ENCODE measurements around the gene ZNF3. TPM values are rescaled to one million over a fixed set of nuclear protein-coding genes. Genes with fewer than 3 reads are reported as not detected.

ZNF3 gene
- total RNA-seq, 1 donor, result 37.4 TPM

GRCh38 chr7:100085515-100085914 lies 4.0 kb upstream of the ZNF3 start:
- H3K27me3 ChIP-seq (ENCODE audit: insufficient read depth, low read length), result no peaks in the 10 kb centered on the region
- H3K9me3 ChIP-seq (ENCODE audit: low read depth, low read length), result no peaks in the 10 kb centered on the region
- H3K4me1 ChIP-seq (ENCODE audit: insufficient read depth, low read length), result peaks cover 46% of the 10 kb centered on the region
- no peak overlapping the region for H3K4me3 ChIP-seq (ENCODE audit: low read length)

GRCh38 chr7:100082978-100083377 lies 1.5 kb upstream of the ZNF3 start:
- H3K4me3 ChIP-seq (ENCODE audit: low read length), result no peak overlapping the region
- no peaks in the 10 kb centered on the region for H3K9me3 ChIP-seq (ENCODE audit: low read depth, low read length)
- no peaks in the 10 kb centered on the region for H3K27me3 ChIP-seq (ENCODE audit: insufficient read depth, low read length)
- H3K4me1 ChIP-seq (ENCODE audit: insufficient read depth, low read length), result peaks cover 36% of the 10 kb centered on the region

- Histone ChIP-seq H3K4me3 (ENCODE audit: low read length) (peak overlapping the region; percentile 95), H3K4me1 (ENCODE audit: insufficient read depth, low read length) (peaks cover 34% of the 10 kb centered on the region), H3K9me3 (ENCODE audit: low read depth, low read length) (no peaks in the 10 kb centered on the region), H3K27me3 (ENCODE audit: insufficient read depth, low read length) (no peaks in the 10 kb centered on the region)
These were observed 502 bp downstream of the ZNF3 start for GRCh38 chr7:100080907-100081534.

GRCh38 chr7:100079024-100079560 lies 2.4 kb downstream of the ZNF3 start:
- Histone ChIP-seq H3K4me1 (ENCODE audit: insufficient read depth, low read length) (peaks cover 28% of the 10 kb centered on the region), H3K9me3 (ENCODE audit: low read depth, low read length) (no peaks in the 10 kb centered on the region), H3K27me3 (ENCODE audit: insufficient read depth, low read length) (no peaks in the 10 kb centered on the region), H3K4me3 (ENCODE audit: low read length) (no peak overlapping the region)

GRCh38 chr7:100077205-100077604 lies 4.3 kb downstream of the ZNF3 start:
- peaks cover 8% of the 10 kb centered on the region for H3K9me3 ChIP-seq (ENCODE audit: low read depth, low read length)
- H3K4me1 ChIP-seq (ENCODE audit: insufficient read depth, low read length), result peaks cover 17% of the 10 kb centered on the region
- no peak overlapping the region for H3K4me3 ChIP-seq (ENCODE audit: low read length)
- no peaks in the 10 kb centered on the region for H3K27me3 ChIP-seq (ENCODE audit: insufficient read depth, low read length)

GRCh38 chr7:100075418-100075817 lies 6.1 kb downstream of the ZNF3 start:
- Histone ChIP-seq H3K4me3 (ENCODE audit: low read length) (no peak overlapping the region), H3K27me3 (ENCODE audit: insufficient read depth, low read length) (no peaks in the 10 kb centered on the region), H3K9me3 (ENCODE audit: low read depth, low read length) (peaks cover 25% of the 10 kb centered on the region), H3K4me1 (ENCODE audit: insufficient read depth, low read length) (peaks cover 6% of the 10 kb centered on the region)

- Histone ChIP-seq H3K9me3 (ENCODE audit: low read depth, low read length) (peaks cover 27% of the 10 kb centered on the region), H3K4me3 (ENCODE audit: low read length) (no peak overlapping the region), H3K27me3 (ENCODE audit: insufficient read depth, low read length) (no peaks in the 10 kb centered on the region), H3K4me1 (ENCODE audit: insufficient read depth, low read length) (peaks cover under 1% of the 10 kb centered on the region)
These were observed 6.7 kb downstream of the ZNF3 start for GRCh38 chr7:100074841-100075240.

GRCh38 chr7:100072462-100072861 lies 9.1 kb downstream of the ZNF3 start:
- H3K4me1 ChIP-seq (ENCODE audit: insufficient read depth, low read length), result no peaks in the 10 kb centered on the region
- H3K9me3 ChIP-seq (ENCODE audit: low read depth, low read length), result peaks cover 27% of the 10 kb centered on the region
- H3K4me3 ChIP-seq (ENCODE audit: low read length), result no peak overlapping the region
- H3K27me3 ChIP-seq (ENCODE audit: insufficient read depth, low read length), result no peaks in the 10 kb centered on the region

GRCh38 chr7:100071018-100071723 lies 10.4 kb downstream of the ZNF3 start:
- Histone ChIP-seq H3K4me1 (ENCODE audit: insufficient read depth, low read length) (no peaks in the 10 kb centered on the region), H3K4me3 (ENCODE audit: low read length) (no peak overlapping the region), H3K27me3 (ENCODE audit: insufficient read depth, low read length) (no peaks in the 10 kb centered on the region), H3K9me3 (ENCODE audit: low read depth, low read length) (peaks cover 27% of the 10 kb centered on the region)

GRCh38 chr7:100069991-100070390 lies 11.5 kb downstream of the ZNF3 start:
- Histone ChIP-seq H3K9me3 (ENCODE audit: low read depth, low read length) (peaks cover 27% of the 10 kb centered on the region), H3K27me3 (ENCODE audit: insufficient read depth, low read length) (no peaks in the 10 kb centered on the region), H3K4me1 (ENCODE audit: insufficient read depth, low read length) (no peaks in the 10 kb centered on the region), H3K4me3 (ENCODE audit: low read length) (no peak overlapping the region)

- H3K4me3 ChIP-seq (ENCODE audit: low read length), result no peak overlapping the region
- no peaks in the 10 kb centered on the region for H3K4me1 ChIP-seq (ENCODE audit: insufficient read depth, low read length)
- peaks cover 16% of the 10 kb centered on the region for H3K9me3 ChIP-seq (ENCODE audit: low read depth, low read length)
- H3K27me3 ChIP-seq (ENCODE audit: insufficient read depth, low read length), result no peaks in the 10 kb centered on the region
These were observed 14.6 kb downstream of the ZNF3 start for GRCh38 chr7:100066953-100067352.

- no peaks in the 10 kb centered on the region for H3K4me1 ChIP-seq (ENCODE audit: insufficient read depth, low read length)
- peaks cover 3% of the 10 kb centered on the region for H3K9me3 ChIP-seq (ENCODE audit: low read depth, low read length)
- H3K4me3 ChIP-seq (ENCODE audit: low read length), result no peak overlapping the region
- H3K27me3 ChIP-seq (ENCODE audit: insufficient read depth, low read length), result no peaks in the 10 kb centered on the region
These were observed 15.9 kb downstream of the ZNF3 start for GRCh38 chr7:100065452-100066186.

- Histone ChIP-seq H3K27me3 (ENCODE audit: insufficient read depth, low read length) (no peaks in the 10 kb centered on the region), H3K4me3 (ENCODE audit: low read length) (no peak overlapping the region), H3K4me1 (ENCODE audit: insufficient read depth, low read length) (no peaks in the 10 kb centered on the region), H3K9me3 (ENCODE audit: low read depth, low read length) (no peaks in the 10 kb centered on the region)
These were observed 17.4 kb downstream of the ZNF3 start for GRCh38 chr7:100064162-100064561.

- Histone ChIP-seq H3K27me3 (ENCODE audit: insufficient read depth, low read length) (no peaks in the 10 kb centered on the region), H3K9me3 (ENCODE audit: low read depth, low read length) (no peaks in the 10 kb centered on the region), H3K4me3 (ENCODE audit: low read length) (no peak overlapping the region), H3K4me1 (ENCODE audit: insufficient read depth, low read length) (no peaks in the 10 kb centered on the region)
These were observed 18.1 kb downstream of the ZNF3 start for GRCh38 chr7:100063376-100063775.

GRCh38 chr7:100061518-100062193 lies 19.9 kb downstream of the ZNF3 start:
- Histone ChIP-seq H3K9me3 (ENCODE audit: low read depth, low read length) (no peaks in the 10 kb centered on the region), H3K27me3 (ENCODE audit: insufficient read depth, low read length) (no peaks in the 10 kb centered on the region), H3K4me3 (ENCODE audit: low read length) (no peak overlapping the region), H3K4me1 (ENCODE audit: insufficient read depth, low read length) (no peaks in the 10 kb centered on the region)

Data from mononuclear cell (primary cell).